ENCODE data around the gene TMEM115. TPM values are rescaled to one million over a fixed set of nuclear protein-coding genes. Genes with fewer than 3 reads are reported as not detected.

TMEM115 gene
- total and polyA plus RNA-seq, 8 donors, result 13.8 to 29.2 (median 16.8) TPM

DNA sequence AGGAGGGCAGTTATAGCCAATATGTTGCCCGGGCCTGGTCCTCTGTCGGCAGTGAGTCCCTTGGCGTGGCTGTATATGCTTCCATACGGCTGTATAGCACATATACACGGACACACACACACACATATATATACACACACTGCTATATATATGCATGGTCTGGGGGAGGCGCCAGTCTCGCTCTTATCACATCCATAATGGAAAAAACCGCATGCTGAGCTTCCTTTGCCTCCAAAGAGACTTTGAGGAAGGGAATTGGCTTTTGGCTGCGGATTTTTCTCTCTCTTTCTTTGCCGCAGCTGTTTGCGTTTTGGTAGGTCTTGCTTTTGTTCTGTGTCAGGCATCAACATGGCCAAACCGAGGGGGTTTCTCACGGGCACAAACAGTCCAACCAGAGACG lies 11.3 kb upstream of the TMEM115 start:
- no peaks in the 10 kb centered on the region for H3K9me3 ChIP-seq
- no peak for FAIRE-seq
- H3K27ac ChIP-seq, result no peak overlapping the region
- TF ChIP-seq, protein P1, sequence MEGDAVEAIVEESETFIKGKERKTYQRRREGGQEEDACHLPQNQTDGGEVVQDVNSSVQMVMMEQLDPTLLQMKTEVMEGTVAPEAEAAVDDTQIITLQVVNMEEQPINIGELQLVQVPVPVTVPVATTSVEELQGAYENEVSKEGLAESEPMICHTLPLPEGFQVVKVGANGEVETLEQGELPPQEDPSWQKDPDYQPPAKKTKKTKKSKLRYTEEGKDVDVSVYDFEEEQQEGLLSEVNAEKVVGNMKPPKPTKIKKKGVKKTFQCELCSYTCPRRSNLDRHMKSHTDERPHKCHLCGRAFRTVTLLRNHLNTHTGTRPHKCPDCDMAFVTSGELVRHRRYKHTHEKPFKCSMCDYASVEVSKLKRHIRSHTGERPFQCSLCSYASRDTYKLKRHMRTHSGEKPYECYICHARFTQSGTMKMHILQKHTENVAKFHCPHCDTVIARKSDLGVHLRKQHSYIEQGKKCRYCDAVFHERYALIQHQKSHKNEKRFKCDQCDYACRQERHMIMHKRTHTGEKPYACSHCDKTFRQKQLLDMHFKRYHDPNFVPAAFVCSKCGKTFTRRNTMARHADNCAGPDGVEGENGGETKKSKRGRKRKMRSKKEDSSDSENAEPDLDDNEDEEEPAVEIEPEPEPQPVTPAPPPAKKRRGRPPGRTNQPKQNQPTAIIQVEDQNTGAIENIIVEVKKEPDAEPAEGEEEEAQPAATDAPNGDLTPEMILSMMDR (IDR thresholded peaks at IDR 0.05), result no peak
- ATAC-seq, result no peak
- no peak overlapping the region for H3K4me3 ChIP-seq
- WGBS, 2 donors, result 51 to 61% methylated on average over 14 of the region's 14 CpGs
- H3K27me3 ChIP-seq, result no peaks in the 10 kb centered on the region
- H3K4me1 ChIP-seq, result peaks cover 0 to 10% (median 0%) of the 10 kb centered on the region in 3 donors
- intact Hi-C loops (cut with DNase I), result no loop called here
- DNase-seq, result no peak
- H3K36me3 ChIP-seq, result no peaks in the 10 kb centered on the region

DNA sequence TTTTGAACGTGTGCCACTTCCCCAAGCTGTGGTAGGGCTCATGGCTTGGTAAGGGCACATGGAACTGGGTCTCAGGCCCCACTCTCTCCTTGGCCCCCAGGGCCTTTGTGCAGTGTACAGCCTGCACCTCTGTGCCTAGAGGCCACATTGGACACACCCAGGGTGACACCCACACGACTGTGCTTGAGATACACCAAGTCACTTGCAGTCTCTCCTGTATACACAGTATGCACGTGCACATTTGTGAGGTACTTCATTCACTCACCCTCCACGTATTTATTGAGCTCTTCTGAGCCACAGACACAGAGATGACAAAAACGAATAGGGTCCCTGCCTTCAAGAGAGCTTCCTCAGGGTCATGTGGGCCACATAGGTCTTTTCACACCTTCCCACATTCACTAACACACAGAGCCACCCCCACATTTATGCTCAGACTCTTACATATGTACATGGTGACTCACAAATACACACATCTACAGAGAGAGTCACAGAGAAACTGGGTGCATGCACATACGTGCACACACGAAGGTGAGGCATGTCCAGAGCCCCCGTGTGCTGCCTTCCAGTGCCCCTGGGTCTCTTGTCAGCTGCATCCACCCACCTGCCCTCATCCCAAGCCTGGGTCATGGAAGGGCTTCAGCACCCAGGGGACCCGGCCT lies 9.8 kb upstream of the TMEM115 start:
- intact Hi-C loops (cut with DNase I), result no loop called here
- Histone ChIP-seq H3K27me3 (no peaks in the 10 kb centered on the region), H3K4me3 (no peak overlapping the region), H3K4me1 (peaks cover 0 to 10% (median 4%) of the 10 kb centered on the region in 3 donors), H3K9me3 (no peaks in the 10 kb centered on the region), H3K27ac (no peak overlapping the region), H3K36me3 (no peaks in the 10 kb centered on the region)
- TF ChIP-seq, protein P1 (IDR thresholded peaks at IDR 0.05), result no peak
- ATAC-seq, result no peak
- DNase-seq, result no peak
- no peak for FAIRE-seq
- 49 to 59% methylated on average over 9 of the region's 9 CpGs for WGBS, 2 donors

DNA sequence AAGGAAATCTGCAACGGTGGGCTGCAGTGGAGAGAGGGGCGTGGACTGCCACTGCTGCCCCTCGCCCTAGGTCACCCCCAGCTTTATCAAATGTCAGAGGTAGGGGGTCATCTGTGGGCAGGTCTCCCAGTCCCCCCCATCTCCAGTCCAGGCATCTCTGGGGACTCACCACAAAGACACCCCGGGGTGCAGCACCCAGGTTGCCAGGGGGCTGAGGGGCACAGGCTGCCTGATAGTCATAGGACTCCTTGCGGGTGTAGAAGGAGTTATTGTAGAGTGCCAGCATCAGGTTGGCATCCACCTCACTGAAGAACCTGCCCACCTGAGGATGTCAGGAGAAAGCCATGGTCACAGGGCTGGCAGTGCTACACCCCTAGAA lies 6.5 kb upstream of the TMEM115 start:
- FAIRE-seq, result no peak
- H3K27ac ChIP-seq, result peak overlapping the region in 1 of 4 donors; percentile 63
- peak overlapping the region; percentile 41 to 79 (median 64) for H3K4me3 ChIP-seq

DNA sequence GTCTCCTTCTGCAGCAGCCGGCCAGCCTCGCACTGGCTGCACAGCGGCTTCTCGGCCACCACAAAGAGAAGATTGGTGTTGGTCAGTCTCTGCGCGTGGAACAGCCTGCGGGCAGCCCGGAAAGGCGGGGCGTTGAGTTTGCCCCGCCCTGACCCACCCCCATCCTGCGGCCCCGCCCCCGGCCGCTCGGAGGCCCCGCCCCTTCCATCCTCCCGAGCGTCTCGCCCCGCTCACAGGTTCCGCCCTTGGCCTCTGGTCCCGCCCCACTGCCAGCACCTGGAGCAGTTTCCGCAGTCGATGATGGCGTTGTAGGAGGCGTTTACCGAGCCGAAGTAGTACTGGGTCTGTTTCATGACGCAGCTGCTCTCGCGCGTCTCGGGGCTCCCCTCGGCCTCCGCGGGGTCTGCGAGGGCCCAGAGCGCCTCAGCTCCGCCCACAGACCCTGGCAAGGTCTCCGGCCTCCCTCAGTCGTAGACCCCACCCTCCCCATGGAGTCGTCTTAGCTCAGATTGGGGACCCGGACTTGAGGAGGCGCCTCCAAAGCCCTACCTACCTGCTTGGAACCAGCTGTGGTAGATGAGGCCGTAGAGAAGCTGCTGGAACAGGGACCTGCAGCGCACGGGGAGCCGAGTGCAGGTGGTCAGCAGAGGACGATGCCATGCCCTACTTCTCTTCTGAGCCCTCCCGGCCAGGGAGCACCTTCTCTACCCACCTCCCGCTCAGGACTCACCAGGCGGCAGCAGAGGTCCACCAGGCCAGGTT lies 5.9 kb upstream of the TMEM115 start:
- 2 to 3% methylated on average over 40 to 53 of the region's 53 CpGs for WGBS, 2 donors
- Histone ChIP-seq H3K9me3 (no peaks in the 10 kb centered on the region), H3K27me3 (no peaks in the 10 kb centered on the region), H3K4me3 (peak overlapping the region; percentile 41 to 79 (median 64)), H3K4me1 (peaks cover 0 to 10% (median 4%) of the 10 kb centered on the region in 3 donors), H3K27ac (peak overlapping the region; percentile 42 to 63 (median 58)), H3K36me3 (no peaks in the 10 kb centered on the region)
- FAIRE-seq (no peak), DNase-seq (peak; percentile 94 to 98 (median 96)), ATAC-seq (peak; percentile 91 to 94 (median 94))
- intact Hi-C loops (cut with DNase I), result no loop called here
- TF ChIP-seq, protein P1 (IDR thresholded peaks at IDR 0.05), result no peak

More for the DNA sequence above, 6.5 kb upstream of the TMEM115 start:
- DNase-seq (no peak), ATAC-seq (no peak)
- intact Hi-C loops (cut with DNase I), result no loop called here
- TF ChIP-seq, protein P1 (IDR thresholded peaks at IDR 0.05), result no peak
- WGBS, 2 donors, result 65 to 68% methylated on average over 5 of the region's 5 CpGs
- Histone ChIP-seq H3K27me3 (no peaks in the 10 kb centered on the region), H3K9me3 (no peaks in the 10 kb centered on the region), H3K36me3 (no peaks in the 10 kb centered on the region), H3K4me1 (peaks cover 0 to 10% (median 4%) of the 10 kb centered on the region in 3 donors)
